Measurements from ENCODE around the gene BTBD19.
"Not testable (repeated sequence)": the region's sequence is repeated elsewhere in the genome, so short reads cannot be mapped to it uniquely, and the experiment has no call there.

The BTBD19 gene

DNA sequence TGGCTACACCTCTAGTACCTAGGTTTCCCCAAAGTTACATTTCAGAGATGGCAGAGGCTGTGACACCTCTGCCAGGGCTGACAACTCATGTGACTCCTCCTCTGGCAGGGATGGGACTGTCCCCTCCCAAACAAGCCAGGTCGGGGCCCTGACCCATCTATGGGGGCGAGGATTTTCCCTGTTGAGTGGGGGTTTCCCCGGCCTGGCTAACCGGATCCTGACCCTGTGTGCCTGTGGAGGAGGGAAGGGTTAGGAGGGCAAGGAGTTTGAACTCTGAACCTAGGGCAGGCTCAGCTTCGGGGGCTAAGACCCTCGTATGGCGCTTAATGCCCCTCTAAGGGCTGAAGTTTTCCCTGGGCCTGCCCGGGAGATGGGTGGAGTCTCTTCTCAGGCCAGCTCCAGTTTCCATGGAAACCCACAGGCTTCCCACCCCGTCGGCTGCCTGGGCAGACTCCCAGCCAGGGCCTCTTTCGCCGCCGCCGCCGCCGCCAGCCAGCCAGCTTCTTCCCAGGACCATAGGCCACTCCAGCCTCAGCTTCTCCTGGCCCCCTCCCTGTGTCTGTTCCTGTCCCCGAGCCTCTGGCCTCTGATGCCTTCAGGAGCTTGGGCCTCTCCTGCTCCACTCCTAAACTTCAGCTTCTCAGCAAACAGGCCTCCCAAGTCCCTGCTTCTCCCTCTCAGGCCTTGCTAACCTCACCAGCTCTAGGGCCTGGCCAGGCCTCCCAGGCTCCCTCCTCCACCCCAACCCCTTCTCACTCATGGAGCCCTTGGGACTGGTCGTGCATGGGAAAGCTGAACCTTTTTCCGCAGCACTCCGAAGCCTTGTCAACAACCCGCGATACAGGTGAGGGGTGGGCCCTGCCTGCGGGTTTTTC is at the start of gene BTBD19:
Gene BTBD19, plus strand, starts transcription at position 461 of the 875 bp plus-strand sequence. Its CDS starts 298 bp downstream, at position 759.
- DNase-seq: peak; percentile 26

DNA sequence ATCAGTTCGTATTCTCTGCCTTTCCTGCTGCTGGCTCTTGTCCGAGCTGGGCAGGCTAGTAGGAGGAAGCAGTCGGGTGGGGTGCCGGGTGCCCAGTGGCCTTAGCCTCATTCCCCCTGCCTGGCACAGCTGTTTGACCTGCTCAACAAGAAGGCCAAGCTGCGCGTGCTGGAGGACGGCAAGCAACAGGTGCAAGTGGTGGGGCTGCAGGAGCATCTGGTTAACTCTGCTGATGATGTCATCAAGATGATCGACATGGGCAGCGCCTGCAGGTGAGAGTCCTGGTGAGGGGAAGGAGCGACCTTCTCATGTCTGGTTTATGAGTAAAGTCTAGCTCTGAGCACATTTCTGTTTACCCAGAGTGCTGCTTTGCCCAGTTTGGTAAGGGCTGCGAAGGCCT is 49.2 kb upstream of the BTBD19 start:
- no peak for DNase-seq

- no peak for DNase-seq
These were observed 47.4 kb upstream of the BTBD19 start for GRCh38 chr1:44760876-44761275.

GRCh38 chr1:44766421-44766820 is 41.9 kb upstream of the BTBD19 start:
- not testable (repeated sequence) for DNase-seq

DNA sequence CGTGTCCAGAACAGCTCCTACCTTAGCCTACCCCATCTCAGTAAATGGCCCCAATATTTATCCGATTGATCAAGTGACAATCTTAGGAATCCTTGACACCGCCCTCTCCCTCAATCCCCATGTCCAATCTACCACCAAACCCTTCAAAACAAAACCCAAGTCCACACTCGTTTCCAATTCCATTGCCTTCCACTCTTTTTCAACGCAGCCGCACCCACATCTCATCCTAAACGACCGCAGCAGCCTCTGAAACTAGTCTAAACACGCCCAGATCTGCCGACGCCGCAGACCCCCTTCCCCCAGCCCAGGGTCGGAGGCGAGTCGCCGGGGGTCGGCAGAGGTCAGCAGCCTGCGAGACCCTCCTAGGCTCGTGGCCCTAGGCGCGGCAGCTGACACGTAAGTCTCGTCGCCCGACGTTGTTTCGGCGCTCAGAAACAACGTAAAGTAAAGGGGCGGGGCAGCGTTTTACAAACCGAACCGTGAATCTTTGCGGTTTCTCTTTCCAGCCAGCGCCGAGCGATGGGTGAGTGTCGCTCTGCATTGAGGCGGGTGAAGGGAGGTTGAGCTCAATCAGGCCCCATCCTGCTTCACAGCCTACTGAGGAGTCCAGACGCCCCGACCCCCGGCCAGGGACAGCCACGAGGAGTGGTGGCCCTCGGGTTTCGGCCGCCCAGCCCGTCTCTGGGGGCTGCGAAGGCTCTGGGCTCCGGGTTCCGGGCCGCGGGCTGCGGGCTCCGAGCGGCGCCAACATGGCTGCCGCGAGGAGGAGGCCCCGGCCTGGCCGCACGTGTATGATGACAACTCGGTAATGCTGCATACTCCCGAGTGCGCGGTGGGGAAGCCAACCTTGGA is 33.0 kb upstream of the BTBD19 start, which contains the start of gene RPS8:
Gene RPS8, plus strand, starts transcription at position 463 of the 852 bp plus-strand sequence. Its CDS starts 57 bp downstream, at position 520.
- DNase-seq: peak; percentile 92

GRCh38 chr1:44775930-44776729 is 32.2 kb upstream of the BTBD19 start:
- no peak for DNase-seq

DNA sequence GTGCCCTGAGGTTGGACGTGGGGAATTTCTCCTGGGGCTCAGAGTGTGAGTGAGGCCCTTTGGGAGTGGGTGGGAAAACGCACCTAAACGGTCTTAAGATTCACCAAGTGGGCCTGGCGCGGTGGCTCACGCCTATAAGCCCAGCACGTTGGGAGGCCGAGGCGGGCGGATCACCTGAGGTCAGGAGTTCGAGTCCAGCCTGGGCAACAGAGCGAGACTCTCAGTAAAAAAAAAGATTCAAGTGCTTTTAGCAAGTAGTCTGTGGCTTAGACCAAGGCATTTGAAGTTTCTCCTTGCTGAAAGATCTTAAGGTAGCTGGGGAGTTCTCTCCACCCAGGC is 31.6 kb upstream of the BTBD19 start:
- no peak for DNase-seq

- DNase-seq: no peak
These were observed 30.8 kb upstream of the BTBD19 start for GRCh38 chr1:44777547-44777946.

DNA sequence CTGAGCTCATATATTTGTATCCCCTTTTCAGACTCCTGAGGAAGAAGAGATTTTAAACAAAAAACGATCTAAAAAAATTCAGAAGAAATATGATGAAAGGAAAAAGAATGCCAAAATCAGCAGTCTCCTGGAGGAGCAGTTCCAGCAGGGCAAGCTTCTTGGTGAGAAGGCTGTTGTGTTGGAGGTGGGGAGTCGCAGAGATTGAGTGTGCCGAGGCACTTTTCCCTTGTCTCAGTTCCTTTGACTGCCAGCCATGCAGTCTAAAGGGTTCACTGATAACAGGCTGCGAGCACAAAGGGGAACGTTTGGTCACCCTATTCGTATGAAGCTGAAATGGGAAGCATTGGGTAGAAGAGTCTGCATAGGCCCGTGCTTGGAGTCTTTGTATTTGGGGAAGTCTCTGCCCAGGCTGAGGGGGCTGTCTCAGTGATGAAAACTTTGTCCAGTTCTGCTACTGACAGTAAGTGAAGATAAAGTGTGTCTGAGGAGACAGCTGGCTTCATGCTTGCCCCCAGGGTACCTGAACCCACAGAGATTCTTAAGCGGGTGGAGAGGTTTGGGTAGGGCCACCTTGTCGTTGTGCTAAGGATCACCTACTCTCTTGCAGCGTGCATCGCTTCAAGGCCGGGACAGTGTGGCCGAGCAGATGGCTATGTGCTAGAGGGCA is 30.2 kb upstream of the BTBD19 start:
- no peak for DNase-seq

DNA sequence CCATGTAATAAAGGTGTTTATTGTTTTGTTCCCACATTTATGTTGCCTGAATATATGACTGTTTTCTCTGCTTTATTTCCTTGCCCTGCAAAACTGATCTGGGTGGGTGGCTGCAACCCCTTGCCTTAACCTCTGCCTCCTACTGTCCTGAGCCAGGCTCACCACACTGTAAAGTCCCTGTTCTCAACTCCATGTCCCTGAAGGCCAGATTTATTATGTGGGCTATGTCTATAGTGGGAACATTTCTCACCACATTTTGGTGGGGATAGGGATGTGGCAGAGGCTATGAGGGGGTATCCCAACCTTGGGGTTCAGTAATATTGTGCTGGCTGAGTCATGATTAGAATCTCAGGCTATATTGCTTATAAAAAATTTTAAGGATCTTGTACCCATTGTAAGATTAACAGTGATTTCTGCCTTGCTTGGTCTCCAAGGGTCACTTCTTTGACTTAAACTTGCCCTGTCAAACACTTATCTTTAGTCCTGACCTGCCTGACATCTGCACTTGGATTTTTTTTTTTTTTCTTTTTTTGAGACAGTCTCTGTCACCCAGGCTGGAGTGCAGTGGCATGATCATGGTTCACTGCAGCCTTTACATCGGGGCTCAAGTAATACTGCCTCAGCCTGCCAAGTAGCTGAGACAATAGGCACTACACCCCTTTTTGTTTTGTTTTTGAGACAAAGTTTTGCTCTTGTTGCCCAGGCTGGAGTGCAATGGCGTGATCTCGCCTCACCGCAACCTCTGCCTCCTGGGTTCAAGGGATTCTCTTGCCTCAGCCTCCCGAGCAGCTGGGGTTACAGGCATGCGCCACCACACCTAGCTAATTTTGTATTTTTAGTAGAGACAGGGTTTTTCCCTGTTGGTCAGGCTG is 29.4 kb upstream of the BTBD19 start:
- DNase-seq: no peak

- DNase-seq: no peak
These were observed 27.7 kb upstream of the BTBD19 start for GRCh38 chr1:44780583-44781121.

GRCh38 chr1:44783697-44784093 is 24.6 kb upstream of the BTBD19 start:
- no peak for DNase-seq

- DNase-seq: peak; percentile 43
These were observed 24.0 kb upstream of the BTBD19 start for GRCh38 chr1:44784094-44785028.

GRCh38 chr1:44785029-44785380 is 23.3 kb upstream of the BTBD19 start:
- no peak for DNase-seq

DNA sequence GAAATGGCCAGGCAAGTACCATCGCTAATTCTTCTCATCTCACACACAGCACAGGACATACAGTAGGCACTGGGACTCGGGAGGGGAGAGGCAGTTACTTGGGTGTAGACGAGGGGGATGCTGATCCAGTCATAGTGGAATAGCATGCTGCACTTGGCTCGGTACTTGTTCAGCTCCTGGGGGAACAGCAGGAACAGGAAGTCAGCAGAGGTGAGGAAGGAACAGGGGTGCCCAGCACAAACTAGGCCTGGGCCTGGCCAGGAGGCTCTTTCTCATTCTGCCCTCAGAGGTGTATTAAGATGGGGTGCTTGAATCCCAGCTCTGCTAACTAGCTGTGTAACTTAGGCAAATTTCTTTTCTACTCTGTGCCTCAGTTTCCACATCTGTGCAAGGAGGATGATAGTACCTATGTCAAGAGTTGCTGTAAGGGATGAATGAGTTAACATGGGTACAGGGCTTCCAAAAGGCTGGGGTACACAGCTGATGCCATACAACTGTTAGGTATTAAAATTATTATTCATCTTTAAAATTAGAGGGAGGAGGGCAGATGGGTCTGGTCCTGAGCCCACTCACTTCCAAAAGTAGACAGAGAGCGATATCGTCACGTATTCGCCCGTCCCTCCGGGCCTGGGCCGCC is 22.7 kb upstream of the BTBD19 start:
- no peak for DNase-seq

DNA sequence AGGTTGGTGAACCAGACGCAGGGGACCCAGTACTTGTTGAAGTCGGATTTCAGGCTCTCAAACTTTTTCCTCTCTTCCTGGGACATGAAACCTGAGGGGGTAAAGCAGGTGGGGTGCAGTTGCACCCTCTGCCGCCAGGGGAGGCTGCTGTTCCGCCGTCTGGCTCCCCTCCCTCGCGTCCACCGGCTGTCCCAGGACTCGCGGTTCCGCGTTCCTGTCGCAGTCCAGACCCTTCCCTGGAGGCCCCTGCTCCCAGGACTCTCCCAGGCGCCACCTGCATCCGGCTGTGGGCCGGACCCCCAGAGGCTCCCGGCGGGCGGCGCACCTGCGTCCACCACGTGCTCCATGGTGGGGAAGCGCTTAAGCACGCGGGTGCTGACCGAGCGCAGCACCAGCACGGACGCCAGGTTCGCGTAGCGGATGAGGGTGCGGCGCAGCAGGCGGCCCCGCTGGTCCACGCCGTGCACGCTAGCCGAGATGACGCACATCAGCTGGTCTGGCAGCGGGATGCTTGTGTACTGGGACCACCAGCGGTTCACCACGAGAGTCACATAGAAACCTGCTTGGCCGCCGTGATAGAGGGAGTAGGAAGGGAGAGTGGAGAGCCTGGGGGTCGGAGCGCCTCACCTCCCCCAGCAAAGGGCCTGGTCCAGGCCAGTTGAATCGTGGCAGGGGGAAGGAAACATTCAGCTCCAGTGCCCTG is 22.0 kb upstream of the BTBD19 start:
- DNase-seq: peak; percentile 85

GRCh38 chr1:44786841-44787426 is 21.4 kb upstream of the BTBD19 start:
- no peak for DNase-seq

- no peak for DNase-seq
These were observed 20.8 kb upstream of the BTBD19 start for GRCh38 chr1:44787506-44787905.

Data from CD4-positive, alpha-beta T cell treated with Interleukin-6 for 4 hours (primary cell).